ENCODE data around the gene ITM2B. TPM values are rescaled to one million over a fixed set of nuclear protein-coding genes. Genes with fewer than 3 reads are reported as not detected.
"Not testable (repeated sequence)": the region's sequence is repeated elsewhere in the genome, so short reads cannot be mapped to it uniquely, and the experiment has no call there.

ITM2B gene
- total and polyA plus RNA-seq, 10 of the 15 experiments (the other 5 are each of a cell fraction or from before 2014, with no cell fraction given) = 2.5 to 18.1 (median 4.9) TPM

DNA sequence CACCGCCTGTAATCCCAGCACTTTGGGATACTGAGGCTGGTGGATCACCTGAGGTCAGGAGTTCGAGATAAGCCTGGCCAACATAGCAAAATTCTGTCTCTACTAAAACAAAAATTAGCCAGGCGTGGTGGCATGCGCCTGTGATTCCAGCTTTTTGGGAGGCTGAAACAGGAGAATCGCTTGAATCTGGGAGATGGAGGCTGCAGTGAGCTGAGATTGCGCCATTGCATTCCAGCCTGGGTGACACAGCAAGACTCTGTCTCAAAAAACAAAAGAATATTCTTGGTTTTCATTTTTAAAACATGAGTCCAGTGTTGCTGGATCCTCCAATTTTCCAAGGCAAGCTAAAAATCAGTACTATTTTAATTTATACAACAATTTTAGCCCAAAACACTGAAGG is 6.4 kb downstream of the ITM2B start:
- BruUV-seq (replicated peaks); H3K9me3 ChIP-seq (replicated peaks; ENCODE audit: control insufficient read depth, insufficient read depth, low read length); H3K27ac ChIP-seq (ENCODE audit: control insufficient read depth, insufficient read depth); DNase-seq (ENCODE audit: low read depth, low spot score); in situ Hi-C loops (cut with MboI); H3K9ac ChIP-seq (ENCODE audit: control insufficient read depth, insufficient read depth, low read length); FAIRE-seq; H3K79me2 ChIP-seq (ENCODE audit: control insufficient read depth, insufficient read depth, low read length); H3K4me3 ChIP-seq; RAD21 ChIA-PET (ENCODE audit: unreplicated experiment); H3K4me2 ChIP-seq (ENCODE audit: control insufficient read depth, insufficient read depth); H4K20me1 ChIP-seq (ENCODE audit: control insufficient read depth, insufficient read depth); H3K4me1 ChIP-seq (ENCODE audit: control insufficient read depth, insufficient read depth, low read length); H2AFZ ChIP-seq (ENCODE audit: control insufficient read depth, low read depth, low read length); ATAC-seq; POLR2A ChIA-PET; H3K36me3 ChIP-seq (ENCODE audit: control insufficient read depth in 2 of 2, insufficient read depth in 2 of 2, low read length in 1 of 2); H3K27me3 ChIP-seq (replicated peaks in 1 of 2; ENCODE audit: control insufficient read depth in 2 of 2, insufficient read depth in 2 of 2, low read length in 1 of 2): not testable (repeated sequence)
- intact Hi-C loops (cut with micrococcal nuclease; ENCODE audit: unreplicated experiment) = loop anchor here (5.0 to 10.0 kb wide), 3 partner anchors 48 to 1985 kb away; no protein-coding TSS in a partner anchor
- 84% methylated on average over 6 of the region's 6 CpGs for WGBS (ENCODE audit: insufficient coverage, insufficient replicate concordance, low lambda C conversion rate, missing lambda C conversion rate)
- CTCF ChIA-PET = interaction anchor here (0.9 kb wide), 1 partner anchor 113 kb away, joined by 3 read pairs; no protein-coding TSS in a partner anchor
- SMC1A ChIA-PET (ENCODE audit: uncharacterized antibody, unreplicated experiment) = interaction anchor here (0.9 to 2.3 kb wide), 3 partner anchors 20 to 340 kb away, joined by 3 to 8 read pairs (median 7); no protein-coding TSS in a partner anchor

DNA sequence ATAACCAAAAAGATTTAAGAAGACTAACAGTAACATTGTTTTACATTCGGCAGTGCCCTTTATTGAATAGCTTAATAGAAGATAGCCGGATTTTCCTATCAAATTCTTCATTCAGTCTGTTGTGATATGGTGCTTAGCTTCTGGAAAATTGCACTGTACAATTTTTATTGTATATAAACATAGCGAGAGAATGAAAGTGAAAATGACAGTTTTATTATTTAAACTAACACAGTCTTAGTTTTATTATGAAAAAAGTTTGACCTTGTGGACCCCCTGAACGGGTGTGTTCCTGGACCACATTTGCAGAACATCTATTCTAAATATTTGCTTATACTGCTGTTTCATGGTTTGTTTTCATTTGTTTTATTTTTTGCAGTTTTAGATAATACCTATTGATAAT is 8.6 kb downstream of the ITM2B start:
- FAIRE-seq = no peak
- POLR2A ChIA-PET = no interaction called here

More for the DNA sequence above, 8.6 kb downstream of the ITM2B start:
- no TSS peak for BruUV-seq (replicated peaks)
- no peaks in the 10 kb centered on the region for H3K36me3 ChIP-seq (ENCODE audit: control insufficient read depth in 2 of 2, insufficient read depth in 2 of 2, low read length in 1 of 2)
- H2AFZ ChIP-seq (ENCODE audit: control insufficient read depth, low read depth, low read length) = no peak overlapping the region
- H3K79me2 ChIP-seq (ENCODE audit: control insufficient read depth, insufficient read depth, low read length) = no peaks in the 10 kb centered on the region
- CTCF ChIA-PET = interaction anchor here (1.0 kb wide), 1 partner anchor 65 kb away, joined by 3 read pairs; no protein-coding TSS in a partner anchor
- no peak for TF ChIP-seq NR2C2 (IDR thresholded peaks at IDR 0.05; ENCODE audit: borderline replicate concordance, control insufficient read depth, insufficient read length, low read depth)
- TF ChIP-seq, protein P1, sequence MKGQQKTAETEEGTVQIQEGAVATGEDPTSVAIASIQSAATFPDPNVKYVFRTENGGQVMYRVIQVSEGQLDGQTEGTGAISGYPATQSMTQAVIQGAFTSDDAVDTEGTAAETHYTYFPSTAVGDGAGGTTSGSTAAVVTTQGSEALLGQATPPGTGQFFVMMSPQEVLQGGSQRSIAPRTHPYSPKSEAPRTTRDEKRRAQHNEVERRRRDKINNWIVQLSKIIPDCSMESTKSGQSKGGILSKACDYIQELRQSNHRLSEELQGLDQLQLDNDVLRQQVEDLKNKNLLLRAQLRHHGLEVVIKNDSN (IDR thresholded peaks at IDR 0.05; ENCODE audit: borderline replicate concordance, extremely low read length, insufficient read depth, low read depth, low read length) = no peak
- no peak for TF ChIP-seq CEBPB (IDR thresholded peaks at IDR 0.05; ENCODE audit: borderline replicate concordance in 1 of 2, low read depth in 2 of 2, low read length in 2 of 2)
- TF ChIP-seq, protein P2, sequence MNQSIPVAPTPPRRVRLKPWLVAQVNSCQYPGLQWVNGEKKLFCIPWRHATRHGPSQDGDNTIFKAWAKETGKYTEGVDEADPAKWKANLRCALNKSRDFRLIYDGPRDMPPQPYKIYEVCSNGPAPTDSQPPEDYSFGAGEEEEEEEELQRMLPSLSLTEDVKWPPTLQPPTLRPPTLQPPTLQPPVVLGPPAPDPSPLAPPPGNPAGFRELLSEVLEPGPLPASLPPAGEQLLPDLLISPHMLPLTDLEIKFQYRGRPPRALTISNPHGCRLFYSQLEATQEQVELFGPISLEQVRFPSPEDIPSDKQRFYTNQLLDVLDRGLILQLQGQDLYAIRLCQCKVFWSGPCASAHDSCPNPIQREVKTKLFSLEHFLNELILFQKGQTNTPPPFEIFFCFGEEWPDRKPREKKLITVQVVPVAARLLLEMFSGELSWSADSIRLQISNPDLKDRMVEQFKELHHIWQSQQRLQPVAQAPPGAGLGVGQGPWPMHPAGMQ (IDR thresholded peaks at IDR 0.05; ENCODE audit: borderline replicate concordance) = no peak
- no peak for TF ChIP-seq TBL1XR1 (IDR thresholded peaks at IDR 0.05; ENCODE audit: low read depth, low read length)
- TF ChIP-seq ZNF274 (IDR thresholded peaks at IDR 0.05; ENCODE audit: insufficient read depth, insufficient read length) = no peak
- TF ChIP-seq FOS (IDR thresholded peaks at IDR 0.05; ENCODE audit: borderline replicate concordance, extremely low read depth, insufficient read length) = no peak
- no peak for TF ChIP-seq SMARCA5 (IDR thresholded peaks at IDR 0.05)
- TF ChIP-seq ESRRA (IDR thresholded peaks at IDR 0.05; ENCODE audit: low read length) = no peak
- no peak for TF ChIP-seq KDM1A (IDR thresholded peaks at IDR 0.05; ENCODE audit: borderline replicate concordance)
- no peak for TF ChIP-seq E2F8 (IDR thresholded peaks at IDR 0.05; ENCODE audit: low read depth, partially characterized antibody)
- H3K27me3 ChIP-seq (replicated peaks in 1 of 2; ENCODE audit: control insufficient read depth in 2 of 2, insufficient read depth in 2 of 2, low read length in 1 of 2) = peaks cover 0 to 3% of the 10 kb centered on the region in 2 experiments; a peak in 1 of 4 replicates
- H3K4me2 ChIP-seq (ENCODE audit: control insufficient read depth, insufficient read depth) = no peak overlapping the region
- H3K9ac ChIP-seq (ENCODE audit: control insufficient read depth, insufficient read depth, low read length) = no peak overlapping the region
- no peak for ATAC-seq
- RAD21 ChIA-PET (ENCODE audit: unreplicated experiment) = no interaction called here
- intact Hi-C loops (cut with micrococcal nuclease; ENCODE audit: unreplicated experiment) = no loop called here
- SMC1A ChIA-PET (ENCODE audit: uncharacterized antibody, unreplicated experiment) = interaction anchor here (0.9 to 1.1 kb wide), 3 partner anchors 9 to 338 kb away, joined by 3 read pairs; no protein-coding TSS in a partner anchor
- H3K4me1 ChIP-seq (ENCODE audit: control insufficient read depth, insufficient read depth, low read length) = no peaks in the 10 kb centered on the region
- H3K9me3 ChIP-seq (replicated peaks; ENCODE audit: control insufficient read depth, insufficient read depth, low read length) = no peaks in the 10 kb centered on the region; the same call in 2 of the 3 replicates
- no peak overlapping the region for H3K4me3 ChIP-seq
- 78% methylated on average over 4 of the region's 4 CpGs for WGBS (ENCODE audit: insufficient coverage, insufficient replicate concordance, low lambda C conversion rate, missing lambda C conversion rate)
- DNase-seq (ENCODE audit: low read depth, low spot score) = no peak
- no peak overlapping the region for H3K27ac ChIP-seq (ENCODE audit: control insufficient read depth, insufficient read depth)
- in situ Hi-C loops (cut with MboI) = no loop called here
- H4K20me1 ChIP-seq (ENCODE audit: control insufficient read depth, insufficient read depth) = no peaks in the 10 kb centered on the region; the same call in 1 of the 2 replicates

All from GM12878 (cell line).